Measurements from ENCODE around the gene BICDL1. TPM values are rescaled to one million over a fixed set of nuclear protein-coding genes. Genes with fewer than 3 reads are reported as not detected.
"Not testable (repeated sequence)": the region's sequence is repeated elsewhere in the genome, so short reads cannot be mapped to it uniquely, and the experiment has no call there.

BICDL1 gene
- total RNA-seq, 4 donors from 2014 or later: 19.7 to 66.7 (median 44.1) TPM

DNA sequence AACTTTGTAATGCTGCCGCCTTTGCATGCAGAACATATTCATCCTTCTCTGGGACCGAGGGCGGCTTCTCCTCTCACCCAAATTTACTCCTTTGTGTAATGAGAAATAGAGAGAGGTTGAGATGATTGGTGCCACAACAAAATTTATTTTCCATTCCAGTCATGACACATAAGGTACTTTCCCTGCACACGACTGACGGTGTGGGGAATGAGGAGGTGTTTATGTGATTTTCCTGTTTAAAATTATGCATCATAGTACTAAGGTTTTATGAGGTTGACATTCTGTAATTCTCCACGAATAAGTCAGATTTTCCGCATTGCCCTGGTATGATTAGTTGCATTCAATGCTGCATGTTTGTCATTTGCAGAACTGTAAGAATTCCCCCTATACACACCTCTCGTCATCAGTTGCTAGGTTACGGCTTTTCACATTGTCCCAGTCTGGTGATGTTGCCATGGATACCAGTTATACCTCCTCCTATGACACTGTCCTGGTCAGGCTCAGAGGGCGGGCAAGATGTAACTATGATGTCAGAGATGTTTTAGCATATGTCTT lies 23.1 kb downstream of the BICDL1 start:
- 55 to 60% methylated on average over 10 of the region's 10 CpGs for WGBS, 2 donors
- TF ChIP-seq, protein P1, sequence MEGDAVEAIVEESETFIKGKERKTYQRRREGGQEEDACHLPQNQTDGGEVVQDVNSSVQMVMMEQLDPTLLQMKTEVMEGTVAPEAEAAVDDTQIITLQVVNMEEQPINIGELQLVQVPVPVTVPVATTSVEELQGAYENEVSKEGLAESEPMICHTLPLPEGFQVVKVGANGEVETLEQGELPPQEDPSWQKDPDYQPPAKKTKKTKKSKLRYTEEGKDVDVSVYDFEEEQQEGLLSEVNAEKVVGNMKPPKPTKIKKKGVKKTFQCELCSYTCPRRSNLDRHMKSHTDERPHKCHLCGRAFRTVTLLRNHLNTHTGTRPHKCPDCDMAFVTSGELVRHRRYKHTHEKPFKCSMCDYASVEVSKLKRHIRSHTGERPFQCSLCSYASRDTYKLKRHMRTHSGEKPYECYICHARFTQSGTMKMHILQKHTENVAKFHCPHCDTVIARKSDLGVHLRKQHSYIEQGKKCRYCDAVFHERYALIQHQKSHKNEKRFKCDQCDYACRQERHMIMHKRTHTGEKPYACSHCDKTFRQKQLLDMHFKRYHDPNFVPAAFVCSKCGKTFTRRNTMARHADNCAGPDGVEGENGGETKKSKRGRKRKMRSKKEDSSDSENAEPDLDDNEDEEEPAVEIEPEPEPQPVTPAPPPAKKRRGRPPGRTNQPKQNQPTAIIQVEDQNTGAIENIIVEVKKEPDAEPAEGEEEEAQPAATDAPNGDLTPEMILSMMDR (IDR thresholded peaks at IDR 0.05): no peak
- no peak for TF ChIP-seq POLR2A (IDR thresholded peaks at IDR 0.05)
- Histone ChIP-seq H3K4me1 (peaks cover 0 to 6% (median 0%) of the 10 kb centered on the region in 3 donors), H3K36me3 (no peaks in the 10 kb centered on the region), H3K27ac (no peak overlapping the region), H3K4me3 (no peak overlapping the region), H3K9me3 (no peaks in the 10 kb centered on the region), H3K27me3 (no peaks in the 10 kb centered on the region)
- DNase-seq: no peak
- intact Hi-C loops (cut with DNase I): no loop called here

DNA sequence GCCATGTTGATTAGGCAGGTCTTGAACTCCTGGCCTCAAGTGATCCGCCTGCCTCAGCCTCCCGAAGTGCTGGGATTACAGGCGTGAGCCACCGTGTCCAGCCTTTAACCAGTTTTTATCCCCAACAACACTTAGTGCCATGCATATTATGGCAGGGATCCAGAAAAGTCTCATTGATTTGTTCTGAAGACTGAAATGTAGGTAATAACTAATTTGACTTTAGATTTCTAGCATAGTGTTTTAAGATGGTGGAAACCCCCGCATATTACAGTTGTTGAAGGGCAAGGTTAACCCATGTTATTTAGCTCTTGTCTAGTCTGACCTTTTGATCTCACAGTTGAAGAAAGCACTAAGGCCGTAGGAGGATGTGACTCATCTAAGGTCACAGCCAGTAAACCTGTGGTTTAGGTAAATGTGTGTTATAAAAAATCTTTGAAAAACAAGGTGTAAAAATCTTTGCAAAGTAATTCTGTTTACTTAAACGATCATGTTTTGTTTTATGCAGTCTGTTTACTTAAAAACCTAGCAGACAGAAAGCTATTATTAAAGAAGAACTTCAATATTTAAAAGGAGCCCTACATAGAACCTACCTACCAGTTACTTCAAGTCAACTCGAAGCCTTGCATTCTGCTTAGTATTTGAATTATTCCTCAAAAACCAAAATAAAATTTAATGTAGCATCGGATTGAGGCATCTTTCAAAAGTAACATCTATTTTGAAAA lies 24.8 kb downstream of the BICDL1 start:
- Histone ChIP-seq H3K4me1 (peaks cover 0 to 6% (median 0%) of the 10 kb centered on the region in 3 donors), H3K9me3 (no peaks in the 10 kb centered on the region), H3K27me3 (no peaks in the 10 kb centered on the region), H3K27ac (peak overlapping the region in 1 of 4 donors; percentile 37), H3K4me3 (no peak overlapping the region), H3K36me3 (no peaks in the 10 kb centered on the region)
- DNase-seq: no peak
- intact Hi-C loops (cut with DNase I): no loop called here
- TF ChIP-seq, protein P1 (IDR thresholded peaks at IDR 0.05): no peak
- no peak for TF ChIP-seq POLR2A (IDR thresholded peaks at IDR 0.05)
- 64 to 77% methylated on average over 9 of the region's 9 CpGs for WGBS, 2 donors

DNA sequence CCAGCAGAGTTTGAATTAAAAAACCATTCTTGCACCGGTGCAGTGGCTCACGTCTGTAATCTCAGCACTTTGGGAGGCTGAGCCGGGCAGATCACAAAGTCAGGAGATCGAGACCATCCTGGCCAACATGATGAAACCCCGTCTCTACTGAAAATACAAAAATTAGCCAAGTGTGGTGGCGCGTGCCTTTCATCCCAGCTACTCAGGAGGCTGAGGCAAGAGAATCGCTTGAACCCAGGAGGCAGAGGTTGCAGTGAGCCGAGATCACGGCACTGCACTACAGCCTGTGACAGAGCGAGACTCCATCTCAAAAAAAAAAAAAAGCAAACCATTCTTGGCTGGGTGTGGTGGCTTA lies 25.3 kb downstream of the BICDL1 start:
- H3K36me3 ChIP-seq; H3K4me3 ChIP-seq; H3K4me1 ChIP-seq; intact Hi-C loops (cut with DNase I); H3K27me3 ChIP-seq; H3K9me3 ChIP-seq; DNase-seq: not testable (repeated sequence)
- WGBS, 2 donors: 90 to 94% methylated on average over 6 to 10 of the region's 11 CpGs
- peak overlapping the region in 1 of 4 donors; percentile 37 for H3K27ac ChIP-seq

DNA sequence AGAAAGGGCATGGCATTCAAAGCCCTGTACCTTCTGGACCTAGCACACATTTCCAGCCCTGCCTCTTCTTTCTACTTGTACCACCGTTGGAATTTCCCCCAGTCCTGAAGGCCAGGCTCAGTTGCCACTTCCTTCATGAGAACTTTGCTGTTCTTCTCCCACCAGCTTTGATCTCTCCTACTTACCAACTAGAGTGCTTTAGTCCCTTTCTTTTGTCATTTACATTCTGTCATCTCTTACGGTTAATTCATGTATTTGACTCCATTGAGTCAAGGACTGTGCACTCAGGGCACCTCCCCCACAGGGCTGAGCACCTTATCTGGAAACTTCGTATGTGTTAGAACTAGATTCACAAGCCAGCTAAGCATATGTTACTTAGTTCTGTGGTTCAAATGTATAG lies 26.3 kb downstream of the BICDL1 start:
- no peak overlapping the region for H3K4me3 ChIP-seq
- no peaks in the 10 kb centered on the region for H3K9me3 ChIP-seq
- intact Hi-C loops (cut with DNase I): no loop called here
- H3K27me3 ChIP-seq: no peaks in the 10 kb centered on the region
- 61 to 89% methylated on average over 3 of the region's 3 CpGs for WGBS, 2 donors
- TF ChIP-seq, protein P1 (IDR thresholded peaks at IDR 0.05): no peak
- TF ChIP-seq POLR2A (IDR thresholded peaks at IDR 0.05): no peak
- H3K27ac ChIP-seq: no peak overlapping the region
- no peaks in the 10 kb centered on the region for H3K36me3 ChIP-seq
- peaks cover 0 to 6% (median 0%) of the 10 kb centered on the region in 3 donors for H3K4me1 ChIP-seq
- no peak for DNase-seq

DNA sequence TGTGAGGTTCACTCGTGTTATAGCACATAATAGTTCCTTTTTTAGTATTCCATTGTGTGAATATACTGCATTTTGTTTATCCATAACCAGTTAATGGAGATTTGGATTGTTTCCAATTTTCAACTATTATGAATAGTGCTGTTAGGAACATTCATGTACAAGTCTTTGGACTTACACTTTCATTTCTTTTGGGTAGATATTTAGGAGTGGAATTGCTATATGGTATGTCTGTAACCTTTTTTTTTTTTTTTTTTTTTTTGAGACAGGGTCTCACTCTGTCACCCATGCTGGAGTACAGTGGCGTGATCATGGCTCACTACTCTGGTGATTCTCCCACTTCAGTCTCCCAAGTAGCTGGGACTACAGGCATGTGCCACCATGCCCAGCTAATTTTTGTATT lies 27.2 kb downstream of the BICDL1 start:
- H3K4me3 ChIP-seq; H3K27me3 ChIP-seq; intact Hi-C loops (cut with DNase I); H3K36me3 ChIP-seq; H3K4me1 ChIP-seq; H3K9me3 ChIP-seq; H3K27ac ChIP-seq; DNase-seq: not testable (repeated sequence)
- WGBS, 2 donors: 79 to 82% methylated on average over 2 of the region's 2 CpGs

DNA sequence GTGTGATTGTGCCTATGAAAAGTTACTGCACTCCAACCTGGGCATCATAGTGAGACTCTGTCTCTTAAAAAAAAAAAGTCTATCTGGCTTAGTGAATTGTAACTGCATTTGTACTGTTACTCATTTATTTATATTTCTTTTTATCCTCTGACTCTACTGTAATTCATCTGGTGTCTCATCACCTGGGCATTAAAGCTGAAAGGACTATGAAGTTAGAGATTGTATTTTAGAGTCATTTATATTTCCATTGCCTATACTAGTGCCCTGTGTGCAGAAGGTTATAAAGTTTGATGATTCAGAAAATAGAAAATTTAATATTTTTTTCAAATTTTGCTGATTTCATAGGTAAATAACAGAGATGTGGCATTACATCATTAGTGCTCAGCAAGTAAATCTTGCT lies 30.2 kb downstream of the BICDL1 start:
- Histone ChIP-seq H3K4me1 (no peaks in the 10 kb centered on the region), H3K4me3 (no peak overlapping the region), H3K36me3 (no peaks in the 10 kb centered on the region), H3K27ac (no peak overlapping the region), H3K27me3 (no peaks in the 10 kb centered on the region), H3K9me3 (no peaks in the 10 kb centered on the region)
- intact Hi-C loops (cut with DNase I): no loop called here
- TF ChIP-seq, protein P1 (IDR thresholded peaks at IDR 0.05): no peak
- no peak for TF ChIP-seq POLR2A (IDR thresholded peaks at IDR 0.05)
- no peak for DNase-seq
